Head of caudate nucleus (tissue), 42 donors: ENCODE data around the gene GLDN.
A peak's percentile ranks its signal among the peaks of the same experiment; 100 is the strongest.
"Not testable (repeated sequence)": the region's sequence is repeated elsewhere in the genome, so short reads cannot be mapped to it uniquely, and the experiment has no call there.

Source experiments
- DNase-seq, 42 donors: peaks; one replicate each; pipeline versions ENCODE4 v3.0.0 to v3.0.0-alpha.2; 2020 to 2021; ENCODE audit warnings: mixed read lengths in 7 of 42
- intact Hi-C: fragments of 100-400 bp; cut with DNase I; formaldehyde crosslinking; loops from one replicate; pipeline ENCODE4 v1.15.0; 2022

GLDN gene

GRCh38 chr15:51405693-51406523, 64.5 kb downstream of the GLDN start:
- peak in 6 of 42 donors; percentile 27 to 41 (median 37) for DNase-seq

DNA sequence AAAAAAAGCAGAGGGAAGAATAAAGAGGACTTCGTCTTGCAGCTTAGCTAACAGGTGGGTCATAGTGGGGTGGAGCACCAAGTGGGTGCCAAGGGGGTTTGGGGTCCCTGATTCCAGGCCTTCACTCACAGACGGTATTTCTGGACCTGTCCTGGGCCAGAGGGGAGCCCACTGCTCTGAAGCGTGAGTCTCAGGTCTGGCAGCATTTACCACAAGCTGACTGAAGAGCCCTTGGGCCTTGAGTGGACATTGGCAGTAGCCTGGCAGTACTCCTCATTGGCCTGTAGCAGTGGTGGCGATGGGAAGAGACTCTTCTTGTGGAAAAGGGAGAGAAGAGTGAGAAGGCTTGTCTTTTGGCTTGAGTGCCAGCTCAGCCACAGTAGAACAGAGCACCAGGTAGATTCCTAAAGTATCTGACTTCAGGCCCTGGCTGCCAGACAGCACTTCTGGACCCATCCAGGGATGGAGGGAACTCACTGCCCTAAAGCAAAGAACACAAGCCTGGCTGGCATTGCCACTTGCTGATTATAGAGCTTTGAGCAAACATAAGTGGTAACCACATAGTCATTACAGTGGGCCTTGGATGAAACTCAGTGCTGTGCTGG, 72.9 kb downstream of the GLDN start:
- intact Hi-C loops = no loop called here
- DNase-seq = peak in 1 of 42 donors; percentile 19

More at GRCh38 chr15:51405693-51406523, 64.5 kb downstream of the GLDN start:
- intact Hi-C loops = no loop called here

GRCh38 chr15:51416129-51416528, 74.7 kb downstream of the GLDN start:
- no peak for DNase-seq
- intact Hi-C loops = no loop called here

GRCh38 chr15:51423040-51423439, 81.6 kb downstream of the GLDN start:
- DNase-seq, intact Hi-C loops: not testable (repeated sequence)

DNA sequence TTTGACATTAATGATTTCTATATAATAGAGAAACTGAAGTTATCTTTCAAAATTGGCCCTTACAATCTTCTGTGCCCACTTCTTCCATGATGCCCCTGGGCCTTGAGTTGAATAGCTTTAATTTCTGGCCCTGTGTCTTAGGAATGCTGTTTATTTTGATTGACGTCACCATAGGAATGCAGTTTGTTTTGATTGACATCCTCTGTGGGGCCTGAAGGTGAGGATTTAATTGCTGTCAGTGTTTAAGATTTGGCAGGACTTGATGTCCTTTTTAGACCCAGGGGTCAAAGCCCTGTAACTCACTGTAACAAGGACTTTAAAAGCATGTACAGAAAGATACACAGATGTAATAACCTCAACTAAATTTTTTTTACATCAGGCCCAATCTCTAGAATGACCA, 83.3 kb downstream of the GLDN start:
- intact Hi-C loops = no loop called here
- DNase-seq = no peak

GRCh38 chr15:51425517-51426040, 84.1 kb downstream of the GLDN start:
- intact Hi-C loops = no loop called here
- DNase-seq = no peak

DNA sequence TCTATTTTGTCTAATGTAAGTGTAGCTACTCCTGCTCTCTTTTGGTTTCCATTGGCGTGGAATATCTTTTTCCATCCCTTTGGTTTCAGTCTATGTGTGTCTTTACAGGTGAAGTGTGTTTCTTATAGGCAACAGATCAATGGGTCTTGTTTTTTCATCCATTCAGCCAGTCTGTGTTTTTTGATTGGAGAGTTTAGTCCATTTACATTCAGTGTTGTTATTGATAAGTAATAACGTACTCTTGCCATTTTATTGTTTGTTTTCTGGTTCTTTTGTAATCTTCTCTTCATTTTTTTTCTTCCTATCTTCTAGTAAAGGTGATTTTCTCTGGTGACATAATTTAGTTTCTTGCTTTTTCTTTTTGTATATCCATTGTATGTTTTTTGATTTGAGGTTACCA, 97.1 kb downstream of the GLDN start:
- intact Hi-C loops = no loop called here
- no peak for DNase-seq

- DNase-seq = peak in 1 of 42 donors; percentile 3
- intact Hi-C loops = no loop called here
Observed at GRCh38 chr15:51443282-51443914, 101.9 kb downstream of the GLDN start.

DNA sequence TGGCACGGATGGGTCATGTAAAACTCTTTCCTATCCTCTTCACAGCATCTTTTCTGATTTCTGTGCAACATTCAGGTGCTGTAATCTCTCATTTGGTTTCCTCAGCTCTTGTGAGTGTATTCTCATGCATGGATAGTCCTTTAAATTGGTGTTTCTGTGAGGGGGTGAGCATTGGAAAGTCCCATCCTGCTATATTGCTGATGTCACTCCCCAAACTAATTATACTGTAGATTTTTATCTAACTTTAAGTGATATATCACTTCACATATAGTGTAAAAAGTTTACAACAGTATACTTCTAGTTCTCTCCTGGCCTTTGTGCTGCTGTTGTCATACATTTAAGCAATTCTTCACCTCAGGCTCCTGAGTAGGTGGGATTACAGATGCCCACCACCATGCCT, 102.7 kb downstream of the GLDN start:
- intact Hi-C loops = no loop called here
- no peak for DNase-seq

DNA sequence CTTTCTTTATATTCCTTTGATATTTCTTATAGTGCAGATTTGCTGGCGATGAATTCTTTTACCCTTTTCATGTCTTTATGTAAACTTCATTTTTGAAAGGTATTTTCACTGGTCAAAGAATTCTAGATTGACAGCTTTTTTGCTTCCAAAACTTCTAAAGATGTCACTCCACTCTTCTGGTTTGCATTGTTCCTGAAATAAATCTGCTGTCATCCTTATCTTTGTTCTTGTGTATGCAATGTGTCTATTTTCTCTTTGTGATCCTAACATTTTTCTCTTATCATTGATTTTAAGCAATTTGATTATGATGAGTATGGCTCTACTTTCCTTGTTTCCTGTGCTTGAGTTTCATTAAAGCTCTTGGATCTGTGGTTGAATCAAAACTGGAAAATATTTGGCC, 103.4 kb downstream of the GLDN start:
- intact Hi-C loops = no loop called here
- DNase-seq = no peak

- DNase-seq, intact Hi-C loops: not testable (repeated sequence)
Observed at GRCh38 chr15:51446029-51446744, 104.7 kb downstream of the GLDN start.

- DNase-seq = no peak
- intact Hi-C loops = no loop called here
Observed at GRCh38 chr15:51447855-51448621, 106.6 kb downstream of the GLDN start.

- DNase-seq = no peak
- intact Hi-C loops = no loop called here
Observed at GRCh38 chr15:51448622-51449399, 107.4 kb downstream of the GLDN start.

- DNase-seq = no peak
- intact Hi-C loops = no loop called here
Observed at GRCh38 chr15:51450001-51450400, 108.5 kb downstream of the GLDN start.
